Measurements from ENCODE around the gene TP73.

- TF ChIP-seq, protein P1, sequence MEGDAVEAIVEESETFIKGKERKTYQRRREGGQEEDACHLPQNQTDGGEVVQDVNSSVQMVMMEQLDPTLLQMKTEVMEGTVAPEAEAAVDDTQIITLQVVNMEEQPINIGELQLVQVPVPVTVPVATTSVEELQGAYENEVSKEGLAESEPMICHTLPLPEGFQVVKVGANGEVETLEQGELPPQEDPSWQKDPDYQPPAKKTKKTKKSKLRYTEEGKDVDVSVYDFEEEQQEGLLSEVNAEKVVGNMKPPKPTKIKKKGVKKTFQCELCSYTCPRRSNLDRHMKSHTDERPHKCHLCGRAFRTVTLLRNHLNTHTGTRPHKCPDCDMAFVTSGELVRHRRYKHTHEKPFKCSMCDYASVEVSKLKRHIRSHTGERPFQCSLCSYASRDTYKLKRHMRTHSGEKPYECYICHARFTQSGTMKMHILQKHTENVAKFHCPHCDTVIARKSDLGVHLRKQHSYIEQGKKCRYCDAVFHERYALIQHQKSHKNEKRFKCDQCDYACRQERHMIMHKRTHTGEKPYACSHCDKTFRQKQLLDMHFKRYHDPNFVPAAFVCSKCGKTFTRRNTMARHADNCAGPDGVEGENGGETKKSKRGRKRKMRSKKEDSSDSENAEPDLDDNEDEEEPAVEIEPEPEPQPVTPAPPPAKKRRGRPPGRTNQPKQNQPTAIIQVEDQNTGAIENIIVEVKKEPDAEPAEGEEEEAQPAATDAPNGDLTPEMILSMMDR (IDR thresholded peaks at IDR 0.05), result no peak
- TF ChIP-seq POLR2A (IDR thresholded peaks at IDR 0.05), result no peak
These were observed 5.4 kb downstream of the TP73 start for GRCh38 chr1:3657578-3658230.
